ENCODE measurements around the gene TPST2.

GRCh38 chr22:26573026-26573662 is 16.8 kb downstream of the TPST2 start:
- TF ChIP-seq, protein P1, sequence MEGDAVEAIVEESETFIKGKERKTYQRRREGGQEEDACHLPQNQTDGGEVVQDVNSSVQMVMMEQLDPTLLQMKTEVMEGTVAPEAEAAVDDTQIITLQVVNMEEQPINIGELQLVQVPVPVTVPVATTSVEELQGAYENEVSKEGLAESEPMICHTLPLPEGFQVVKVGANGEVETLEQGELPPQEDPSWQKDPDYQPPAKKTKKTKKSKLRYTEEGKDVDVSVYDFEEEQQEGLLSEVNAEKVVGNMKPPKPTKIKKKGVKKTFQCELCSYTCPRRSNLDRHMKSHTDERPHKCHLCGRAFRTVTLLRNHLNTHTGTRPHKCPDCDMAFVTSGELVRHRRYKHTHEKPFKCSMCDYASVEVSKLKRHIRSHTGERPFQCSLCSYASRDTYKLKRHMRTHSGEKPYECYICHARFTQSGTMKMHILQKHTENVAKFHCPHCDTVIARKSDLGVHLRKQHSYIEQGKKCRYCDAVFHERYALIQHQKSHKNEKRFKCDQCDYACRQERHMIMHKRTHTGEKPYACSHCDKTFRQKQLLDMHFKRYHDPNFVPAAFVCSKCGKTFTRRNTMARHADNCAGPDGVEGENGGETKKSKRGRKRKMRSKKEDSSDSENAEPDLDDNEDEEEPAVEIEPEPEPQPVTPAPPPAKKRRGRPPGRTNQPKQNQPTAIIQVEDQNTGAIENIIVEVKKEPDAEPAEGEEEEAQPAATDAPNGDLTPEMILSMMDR (IDR thresholded peaks at IDR 0.05; ENCODE audit: low read length) = no peak
- no peak for TF ChIP-seq EZH2phosphoT487 (IDR thresholded peaks at IDR 0.05; ENCODE audit: low read length)
